ENCODE results near the gene TMCC1.

GRCh38 chr3:129936757-129937156 is 43.2 kb upstream of the TMCC1 start:
- TF ChIP-seq CTCF (IDR thresholded peaks at IDR 0.05) (no peak), EZH2 (IDR thresholded peaks at IDR 0.05; ENCODE audit: borderline replicate concordance, insufficient read depth, low read depth, low read length, poor library complexity, severe bottlenecking) (no peak)

Data from B cell (primary cell).